Keratinocyte (primary cell): ENCODE results near the gene GPR32.

Experiments
- EZH2 ChIP-seq: IDR thresholded peaks from one replicate; pipeline ENCODE4 v1.6.1; 2012; ENCODE audit warnings: inconsistent platforms, mild to moderate bottlenecking, low read length, moderate library complexity
- TF ChIP-seq, protein P1 (sequence below), 3 experiments: IDR thresholded peaks in 1 of 3; conservative IDR thresholded peaks in 1 of 3; optimal IDR thresholded peaks in 1 of 3; 2 replicates in 2 of 3; 3 replicates in 1 of 3; pipeline versions ENCODE3 to v1.5.1; 2011; ENCODE audit warnings: low read length in 3 of 3, mild to moderate bottlenecking in 3 of 3, moderate library complexity in 2 of 3, control low read depth in 1 of 3, inconsistent platforms in 1 of 3; ENCODE audit not compliant: insufficient read depth in 2 of 3; ENCODE audit errors: extremely low read depth in 1 of 3

DNA sequence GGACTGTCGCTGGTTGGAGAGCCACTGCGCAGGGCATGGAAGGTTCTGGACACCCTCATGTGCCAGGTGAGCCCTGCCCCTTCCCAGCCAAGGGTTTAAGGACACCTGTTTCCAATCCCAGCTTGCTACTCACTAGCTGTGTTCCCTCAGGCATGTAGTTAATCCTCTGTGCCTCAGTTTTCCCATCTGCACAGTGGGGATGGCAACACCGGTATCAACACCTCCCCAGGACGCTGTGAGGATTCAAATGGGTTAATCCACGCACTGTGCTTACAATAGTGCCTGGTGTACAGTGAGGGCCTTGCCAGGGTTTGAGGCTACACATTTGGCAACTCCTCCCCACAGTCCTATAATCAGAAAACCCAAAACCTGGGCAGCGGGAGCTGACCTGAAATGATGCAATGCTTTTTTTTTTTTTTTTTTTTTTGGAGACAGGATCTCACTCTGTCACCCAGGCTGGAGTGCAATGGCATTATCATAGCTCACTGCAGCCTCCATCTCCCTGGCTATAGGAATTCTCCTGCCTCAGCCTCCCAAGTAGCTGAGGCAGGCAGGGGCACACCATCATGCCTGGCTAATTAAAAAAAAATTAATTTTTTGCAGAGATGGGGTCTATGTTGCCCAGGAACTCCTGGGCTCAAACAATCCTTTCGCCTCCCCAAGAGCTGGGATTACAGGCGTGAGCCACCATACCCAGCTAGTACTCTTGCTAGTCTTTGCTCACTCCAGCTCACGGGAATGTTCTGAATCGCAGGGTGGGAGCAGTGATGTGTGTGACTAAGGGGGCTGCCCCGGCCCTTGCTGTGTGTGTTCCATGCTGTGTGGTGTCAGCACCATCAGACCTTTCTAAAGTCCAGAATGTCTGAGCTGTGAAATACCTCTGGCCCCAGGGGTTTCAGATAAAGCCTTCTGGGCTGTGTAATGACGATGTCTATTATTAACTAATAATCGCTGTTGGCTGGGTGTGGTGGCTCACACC, 22.3 kb downstream of the GPR32 start:
- no peak for TF ChIP-seq EZH2
- TF ChIP-seq, protein P1, sequence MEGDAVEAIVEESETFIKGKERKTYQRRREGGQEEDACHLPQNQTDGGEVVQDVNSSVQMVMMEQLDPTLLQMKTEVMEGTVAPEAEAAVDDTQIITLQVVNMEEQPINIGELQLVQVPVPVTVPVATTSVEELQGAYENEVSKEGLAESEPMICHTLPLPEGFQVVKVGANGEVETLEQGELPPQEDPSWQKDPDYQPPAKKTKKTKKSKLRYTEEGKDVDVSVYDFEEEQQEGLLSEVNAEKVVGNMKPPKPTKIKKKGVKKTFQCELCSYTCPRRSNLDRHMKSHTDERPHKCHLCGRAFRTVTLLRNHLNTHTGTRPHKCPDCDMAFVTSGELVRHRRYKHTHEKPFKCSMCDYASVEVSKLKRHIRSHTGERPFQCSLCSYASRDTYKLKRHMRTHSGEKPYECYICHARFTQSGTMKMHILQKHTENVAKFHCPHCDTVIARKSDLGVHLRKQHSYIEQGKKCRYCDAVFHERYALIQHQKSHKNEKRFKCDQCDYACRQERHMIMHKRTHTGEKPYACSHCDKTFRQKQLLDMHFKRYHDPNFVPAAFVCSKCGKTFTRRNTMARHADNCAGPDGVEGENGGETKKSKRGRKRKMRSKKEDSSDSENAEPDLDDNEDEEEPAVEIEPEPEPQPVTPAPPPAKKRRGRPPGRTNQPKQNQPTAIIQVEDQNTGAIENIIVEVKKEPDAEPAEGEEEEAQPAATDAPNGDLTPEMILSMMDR (optimal IDR thresholded peaks at IDR 0.05 in 1 of 3, IDR thresholded peaks at IDR 0.05 in 1 of 3, conservative IDR thresholded peaks at IDR 0.05 in 1 of 3; ENCODE audit: extremely low read depth in 1 of 3, insufficient read depth in 2 of 3, low read length in 3 of 3): no peak
